ENCODE measurements around the gene PTEN. TPM values are rescaled to one million over a fixed set of nuclear protein-coding genes. Genes with fewer than 3 reads are reported as not detected.
A peak's percentile ranks its signal among the peaks of the same experiment; 100 is the strongest.

The PTEN gene
- polyA plus RNA-seq, 6 donors from 2014 or later: 34.1 to 53.4 (median 46.7) TPM

DNA sequence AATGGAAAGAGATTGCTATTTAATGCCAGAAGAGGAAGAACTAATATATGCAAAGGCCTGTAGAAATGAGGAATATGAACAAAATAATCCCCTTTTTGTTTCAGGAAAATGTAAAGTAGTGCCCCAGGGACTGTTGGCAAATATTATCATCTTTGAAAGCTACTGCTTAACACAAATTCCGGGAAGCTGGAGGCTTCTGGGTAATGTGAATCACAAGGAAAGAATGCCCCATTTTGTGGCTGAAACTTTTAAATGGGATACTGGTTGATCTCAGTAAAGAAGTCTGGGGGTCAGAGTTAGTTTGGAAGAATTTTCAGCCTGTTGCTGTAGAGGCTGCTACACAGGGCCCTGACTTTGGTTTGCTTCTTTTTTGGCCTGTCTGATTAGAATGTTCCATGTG, 141.0 kb downstream of the PTEN start:
- H3K27me3 Mint-ChIP-seq: no peaks in the 10 kb centered on the region
- peaks cover 0 to 6% (median 0%) of the 10 kb centered on the region in 7 donors for H3K9me3 Mint-ChIP-seq
- peak overlapping the region in 1 of 8 donors; percentile 11 for H3K4me3 Mint-ChIP-seq
- H3K36me3 Mint-ChIP-seq: no peaks in the 10 kb centered on the region
- no peak overlapping the region for H3K27ac Mint-ChIP-seq
- ATAC-seq (ENCODE audit: low read depth in 2 of 2) (no peak), DNase-seq (no peak)
- no peaks in the 10 kb centered on the region for H3K4me1 Mint-ChIP-seq

DNA sequence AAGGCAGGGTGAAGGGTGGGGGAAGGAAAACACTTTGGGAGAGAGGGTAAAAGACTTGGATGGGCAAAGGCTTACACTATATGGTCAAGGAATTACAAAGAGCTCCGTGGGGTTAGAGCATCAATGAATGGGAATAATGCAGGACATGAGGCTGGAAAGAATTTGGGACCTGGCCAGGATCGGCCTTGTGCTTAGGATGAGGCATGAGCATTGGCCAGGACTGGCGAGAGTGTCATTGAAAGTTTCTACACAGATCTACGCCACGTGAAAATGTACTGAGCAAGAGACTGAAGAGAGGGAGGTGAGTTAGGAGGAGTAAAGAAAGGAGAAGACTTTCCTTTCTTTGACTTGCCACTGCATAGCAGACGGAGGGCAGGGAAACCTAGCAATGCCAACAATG, 142.8 kb downstream of the PTEN start:
- Mint-ChIP-seq H3K27ac (no peak overlapping the region), H3K27me3 (no peaks in the 10 kb centered on the region), H3K36me3 (no peaks in the 10 kb centered on the region), H3K9me3 (peaks cover 0 to 8% (median 2%) of the 10 kb centered on the region in 7 donors), H3K4me3 (no peak overlapping the region), H3K4me1 (no peaks in the 10 kb centered on the region)
- no peak for ATAC-seq (ENCODE audit: low read depth in 2 of 2)
- no peak for DNase-seq

DNA sequence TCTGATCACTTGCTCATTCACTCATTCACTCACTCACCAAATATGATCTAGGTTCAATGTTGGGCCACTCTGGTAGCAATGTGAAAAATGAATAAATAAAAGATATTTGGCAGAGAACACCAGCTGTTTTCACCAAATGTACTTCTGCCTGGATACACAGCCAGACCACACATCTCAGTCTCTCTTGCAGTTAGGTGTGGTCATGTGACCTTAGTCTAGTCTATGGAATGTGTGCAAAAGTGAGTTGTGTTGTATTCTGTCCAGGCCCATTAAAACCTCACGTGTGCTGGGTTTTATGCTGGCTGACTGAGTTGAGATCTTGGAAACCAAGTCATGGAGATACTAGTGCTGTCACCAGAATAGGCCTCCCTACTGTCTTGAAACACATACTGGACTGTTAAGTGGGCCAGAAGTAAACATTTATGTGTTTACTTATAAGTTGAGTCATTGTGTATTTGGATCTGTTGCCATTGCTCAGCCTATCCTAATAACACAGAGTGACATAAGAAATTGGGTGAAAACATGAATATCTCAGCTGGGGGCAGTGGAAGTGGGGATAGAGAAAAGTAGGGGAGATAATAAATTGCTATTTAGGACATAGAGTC, 145.5 kb downstream of the PTEN start:
- Mint-ChIP-seq H3K27me3 (no peaks in the 10 kb centered on the region), H3K9me3 (peaks cover 0 to 11% (median 2%) of the 10 kb centered on the region in 7 donors), H3K36me3 (no peaks in the 10 kb centered on the region), H3K27ac (peak overlapping the region in 1 of 6 donors; percentile 27), H3K4me1 (peaks cover 0 to 4% (median 0%) of the 10 kb centered on the region in 3 donors), H3K4me3 (no peak overlapping the region)
- ATAC-seq (ENCODE audit: low read depth in 2 of 2) (no peak), DNase-seq (no peak)

DNA sequence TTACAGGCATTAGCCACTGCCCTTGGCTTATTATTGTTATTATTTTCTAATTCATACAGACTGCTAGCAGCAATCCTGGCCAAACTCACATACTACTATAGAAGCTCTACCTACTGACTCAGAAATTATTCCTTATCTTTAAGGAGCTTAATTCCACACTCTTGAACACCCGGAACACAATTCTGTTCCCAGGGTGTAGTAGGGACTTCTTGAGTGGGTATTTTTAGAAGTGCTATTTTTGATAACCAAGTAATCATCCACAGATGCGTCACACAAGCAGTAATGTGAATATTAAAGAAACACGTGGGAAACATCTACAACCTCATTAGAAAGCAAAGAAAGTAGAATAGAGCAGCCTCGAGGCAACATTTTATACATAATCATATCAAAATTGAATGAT, 149.2 kb downstream of the PTEN start:
- H3K9me3 Mint-ChIP-seq: peaks cover 0 to 11% (median 2%) of the 10 kb centered on the region in 7 donors
- ATAC-seq (ENCODE audit: low read depth in 2 of 2) (no peak), DNase-seq (no peak)
- H3K4me3 Mint-ChIP-seq: no peak overlapping the region
- peaks cover 0 to 4% (median 0%) of the 10 kb centered on the region in 3 donors for H3K4me1 Mint-ChIP-seq
- H3K27me3 Mint-ChIP-seq: no peaks in the 10 kb centered on the region
- H3K27ac Mint-ChIP-seq: peak overlapping the region in 2 of 6 donors; percentile 59 to 62
- H3K36me3 Mint-ChIP-seq: no peaks in the 10 kb centered on the region

DNA sequence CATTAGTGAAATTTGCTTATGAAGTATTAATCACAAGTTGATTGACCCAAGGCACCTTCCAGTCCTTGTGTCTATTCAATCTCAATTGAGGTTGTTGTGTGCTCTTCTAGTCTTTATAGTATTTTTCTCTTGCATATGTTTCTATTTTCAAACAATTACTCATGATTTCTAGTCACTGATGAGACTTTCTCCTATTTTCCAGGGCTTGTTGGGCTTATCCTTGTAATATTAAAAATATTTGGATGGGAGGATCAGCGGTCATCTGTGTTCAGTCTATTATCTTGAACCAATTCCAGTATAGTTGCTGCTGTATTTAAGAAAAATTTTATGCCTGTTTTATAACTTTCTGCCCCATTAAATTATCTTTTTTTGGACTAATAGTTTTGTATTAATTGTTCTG, 154.4 kb downstream of the PTEN start:
- no peaks in the 10 kb centered on the region for H3K27me3 Mint-ChIP-seq
- peaks cover 0 to 3% (median 0%) of the 10 kb centered on the region in 7 donors for H3K9me3 Mint-ChIP-seq
- no peak overlapping the region for H3K27ac Mint-ChIP-seq
- no peak overlapping the region for H3K4me3 Mint-ChIP-seq
- DNase-seq (no peak), ATAC-seq (ENCODE audit: low read depth in 2 of 2) (no peak)
- H3K36me3 Mint-ChIP-seq: peaks cover 0 to 7% of the 10 kb centered on the region in 2 donors
- peaks cover 0 to 6% (median 0%) of the 10 kb centered on the region in 3 donors for H3K4me1 Mint-ChIP-seq

DNA sequence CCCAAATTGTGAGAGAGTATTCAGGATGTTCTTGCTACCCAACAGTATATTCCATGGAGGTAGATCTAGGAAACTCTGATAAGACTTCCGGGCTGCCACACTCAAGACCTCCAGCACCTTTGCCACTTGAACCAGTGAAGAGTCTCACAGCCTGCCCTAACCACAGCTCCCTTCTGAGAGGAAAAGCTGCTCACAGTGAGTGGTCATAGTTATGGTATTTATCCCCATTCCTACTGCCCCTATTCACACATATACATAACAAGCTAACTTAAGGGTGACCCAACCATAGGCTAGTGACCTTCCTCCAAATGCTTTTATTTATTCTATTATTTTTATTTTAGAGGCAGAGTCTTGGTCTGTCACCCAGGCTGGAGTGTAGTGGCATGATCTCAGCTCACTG, 156.3 kb downstream of the PTEN start:
- ATAC-seq (ENCODE audit: low read depth in 2 of 2) (no peak), DNase-seq (no peak)
- peaks cover 0 to 4% (median 0%) of the 10 kb centered on the region in 7 donors for H3K9me3 Mint-ChIP-seq
- no peak overlapping the region for H3K4me3 Mint-ChIP-seq
- no peak overlapping the region for H3K27ac Mint-ChIP-seq
- H3K4me1 Mint-ChIP-seq: peaks cover 0 to 6% (median 0%) of the 10 kb centered on the region in 3 donors
- H3K27me3 Mint-ChIP-seq: no peaks in the 10 kb centered on the region
- peaks cover 0 to 7% of the 10 kb centered on the region in 2 donors for H3K36me3 Mint-ChIP-seq

Other genes with a start within 250 kb of the PTEN start
- under 1 TPM in 2 of 6 donors, not detected in 4; 0.07 to 0.13 TPM for gene PAPSS2, start 203.7 kb upstream of the PTEN start, polyA plus RNA-seq (ENCODE audit: low read depth in 6 of 6)
- gene ATAD1, start 45.4 kb upstream of the PTEN start, polyA plus RNA-seq (ENCODE audit: low read depth in 6 of 6): 10 to 100 TPM; 21.1 to 32.2 (median 30.4) TPM
- gene KLLN, start 92 bp upstream of the PTEN start, polyA plus RNA-seq (ENCODE audit: low read depth in 6 of 6): under 1 TPM in 5 of 6 donors, not detected in 1; 0.09 to 0.55 (median 0.22) TPM